ENCODE data around the gene TCL1B.

TCL1B gene

DNA sequence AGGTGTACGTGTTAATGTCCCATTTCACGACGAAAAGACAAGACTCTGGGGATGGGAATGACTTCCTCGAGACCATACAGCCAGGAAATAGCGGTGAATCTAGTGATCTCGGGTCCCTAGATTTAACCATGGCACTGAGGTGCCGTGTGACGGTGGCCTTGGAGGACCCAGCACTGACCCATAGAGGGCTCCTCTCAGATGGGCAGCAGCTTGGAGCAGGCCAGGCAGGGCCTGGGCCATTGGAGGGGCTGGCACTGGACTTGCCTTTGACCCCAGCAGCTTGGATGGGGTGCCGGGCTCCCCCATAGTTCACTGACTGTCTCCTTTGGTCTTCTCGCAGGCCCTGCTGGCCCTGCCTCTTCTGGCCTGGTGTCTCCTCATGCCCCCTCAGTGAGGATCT lies 5.4 kb downstream of the TCL1B start (continued):
- TF ChIP-seq ARNTL (CRISPR knock-in tag; IDR thresholded peaks at IDR 0.05; ENCODE audit: borderline replicate concordance, low read depth): no peak
- TF ChIP-seq ZFP30 (CRISPR knock-in tag; IDR thresholded peaks at IDR 0.05): no peak
- TF ChIP-seq SNAI2 (CRISPR knock-in tag; IDR thresholded peaks at IDR 0.05): no peak
- no peak for TF ChIP-seq ZNF8 (CRISPR knock-in tag; IDR thresholded peaks at IDR 0.05)
- TF ChIP-seq CSDC2 (CRISPR knock-in tag; IDR thresholded peaks at IDR 0.05): no peak
- TF ChIP-seq ISL1 (CRISPR knock-in tag; IDR thresholded peaks at IDR 0.05): no peak

DNA sequence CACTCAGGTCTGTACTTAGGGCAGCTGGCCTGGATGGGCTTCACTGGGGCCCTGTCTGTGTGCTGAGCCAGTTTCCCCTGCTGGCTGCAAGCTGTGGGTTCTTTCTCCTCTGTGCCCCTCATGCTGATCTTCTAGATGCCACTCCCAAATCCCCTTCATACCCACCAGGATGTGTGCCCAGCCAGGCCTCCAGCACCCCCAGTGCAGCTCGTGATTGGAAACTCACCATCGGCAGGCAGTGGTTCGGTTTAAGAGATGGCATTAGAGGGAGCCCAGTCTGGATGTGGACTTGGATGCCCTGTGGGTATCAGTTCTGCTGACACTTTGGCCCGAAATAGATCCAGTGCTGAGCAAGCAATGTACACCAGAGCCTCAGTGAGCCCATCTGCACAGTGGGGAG lies 5.9 kb downstream of the TCL1B start:
- ATAC-seq: no peak
- TF ChIP-seq, protein P1, sequence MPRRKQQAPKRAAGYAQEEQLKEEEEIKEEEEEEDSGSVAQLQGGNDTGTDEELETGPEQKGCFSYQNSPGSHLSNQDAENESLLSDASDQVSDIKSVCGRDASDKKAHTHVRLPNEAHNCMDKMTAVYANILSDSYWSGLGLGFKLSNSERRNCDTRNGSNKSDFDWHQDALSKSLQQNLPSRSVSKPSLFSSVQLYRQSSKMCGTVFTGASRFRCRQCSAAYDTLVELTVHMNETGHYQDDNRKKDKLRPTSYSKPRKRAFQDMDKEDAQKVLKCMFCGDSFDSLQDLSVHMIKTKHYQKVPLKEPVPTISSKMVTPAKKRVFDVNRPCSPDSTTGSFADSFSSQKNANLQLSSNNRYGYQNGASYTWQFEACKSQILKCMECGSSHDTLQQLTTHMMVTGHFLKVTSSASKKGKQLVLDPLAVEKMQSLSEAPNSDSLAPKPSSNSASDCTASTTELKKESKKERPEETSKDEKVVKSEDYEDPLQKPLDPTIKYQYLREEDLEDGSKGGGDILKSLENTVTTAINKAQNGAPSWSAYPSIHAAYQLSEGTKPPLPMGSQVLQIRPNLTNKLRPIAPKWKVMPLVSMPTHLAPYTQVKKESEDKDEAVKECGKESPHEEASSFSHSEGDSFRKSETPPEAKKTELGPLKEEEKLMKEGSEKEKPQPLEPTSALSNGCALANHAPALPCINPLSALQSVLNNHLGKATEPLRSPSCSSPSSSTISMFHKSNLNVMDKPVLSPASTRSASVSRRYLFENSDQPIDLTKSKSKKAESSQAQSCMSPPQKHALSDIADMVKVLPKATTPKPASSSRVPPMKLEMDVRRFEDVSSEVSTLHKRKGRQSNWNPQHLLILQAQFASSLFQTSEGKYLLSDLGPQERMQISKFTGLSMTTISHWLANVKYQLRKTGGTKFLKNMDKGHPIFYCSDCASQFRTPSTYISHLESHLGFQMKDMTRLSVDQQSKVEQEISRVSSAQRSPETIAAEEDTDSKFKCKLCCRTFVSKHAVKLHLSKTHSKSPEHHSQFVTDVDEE (CRISPR knock-in tag; IDR thresholded peaks at IDR 0.05): no peak
- no peak for TF ChIP-seq ZFP30 (CRISPR knock-in tag; IDR thresholded peaks at IDR 0.05)
- no peak for TF ChIP-seq OSR1 (CRISPR knock-in tag; IDR thresholded peaks at IDR 0.05)
- TF ChIP-seq CSDC2 (CRISPR knock-in tag; IDR thresholded peaks at IDR 0.05): no peak
- TF ChIP-seq, protein P2, sequence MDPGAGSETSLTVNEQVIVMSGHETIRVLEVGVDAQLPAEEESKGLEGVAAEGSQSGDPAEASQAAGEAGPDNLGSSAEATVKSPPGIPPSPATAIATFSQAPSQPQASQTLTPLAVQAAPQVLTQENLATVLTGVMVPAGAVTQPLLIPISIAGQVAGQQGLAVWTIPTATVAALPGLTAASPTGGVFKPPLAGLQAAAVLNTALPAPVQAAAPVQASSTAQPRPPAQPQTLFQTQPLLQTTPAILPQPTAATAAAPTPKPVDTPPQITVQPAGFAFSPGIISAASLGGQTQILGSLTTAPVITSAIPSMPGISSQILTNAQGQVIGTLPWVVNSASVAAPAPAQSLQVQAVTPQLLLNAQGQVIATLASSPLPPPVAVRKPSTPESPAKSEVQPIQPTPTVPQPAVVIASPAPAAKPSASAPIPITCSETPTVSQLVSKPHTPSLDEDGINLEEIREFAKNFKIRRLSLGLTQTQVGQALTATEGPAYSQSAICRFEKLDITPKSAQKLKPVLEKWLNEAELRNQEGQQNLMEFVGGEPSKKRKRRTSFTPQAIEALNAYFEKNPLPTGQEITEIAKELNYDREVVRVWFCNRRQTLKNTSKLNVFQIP (CRISPR knock-in tag; IDR thresholded peaks at IDR 0.05; ENCODE audit: borderline replicate concordance, low read depth): no peak
- TF ChIP-seq GLIS3 (CRISPR knock-in tag; IDR thresholded peaks at IDR 0.05): no peak
- TF ChIP-seq, protein P3, sequence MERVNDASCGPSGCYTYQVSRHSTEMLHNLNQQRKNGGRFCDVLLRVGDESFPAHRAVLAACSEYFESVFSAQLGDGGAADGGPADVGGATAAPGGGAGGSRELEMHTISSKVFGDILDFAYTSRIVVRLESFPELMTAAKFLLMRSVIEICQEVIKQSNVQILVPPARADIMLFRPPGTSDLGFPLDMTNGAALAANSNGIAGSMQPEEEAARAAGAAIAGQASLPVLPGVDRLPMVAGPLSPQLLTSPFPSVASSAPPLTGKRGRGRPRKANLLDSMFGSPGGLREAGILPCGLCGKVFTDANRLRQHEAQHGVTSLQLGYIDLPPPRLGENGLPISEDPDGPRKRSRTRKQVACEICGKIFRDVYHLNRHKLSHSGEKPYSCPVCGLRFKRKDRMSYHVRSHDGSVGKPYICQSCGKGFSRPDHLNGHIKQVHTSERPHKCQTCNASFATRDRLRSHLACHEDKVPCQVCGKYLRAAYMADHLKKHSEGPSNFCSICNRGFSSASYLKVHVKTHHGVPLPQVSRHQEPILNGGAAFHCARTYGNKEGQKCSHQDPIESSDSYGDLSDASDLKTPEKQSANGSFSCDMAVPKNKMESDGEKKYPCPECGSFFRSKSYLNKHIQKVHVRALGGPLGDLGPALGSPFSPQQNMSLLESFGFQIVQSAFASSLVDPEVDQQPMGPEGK (CRISPR knock-in tag; IDR thresholded peaks at IDR 0.05; ENCODE audit: borderline replicate concordance): no peak
- no peak for TF ChIP-seq ZNF8 (CRISPR knock-in tag; IDR thresholded peaks at IDR 0.05)
- TF ChIP-seq BACH2 (CRISPR knock-in tag; IDR thresholded peaks at IDR 0.05; ENCODE audit: borderline replicate concordance): no peak
- TF ChIP-seq ESRRG (CRISPR knock-in tag; IDR thresholded peaks at IDR 0.05): no peak
- no peak for TF ChIP-seq ARNTL (CRISPR knock-in tag; IDR thresholded peaks at IDR 0.05; ENCODE audit: borderline replicate concordance, low read depth)
- TF ChIP-seq, protein P4, sequence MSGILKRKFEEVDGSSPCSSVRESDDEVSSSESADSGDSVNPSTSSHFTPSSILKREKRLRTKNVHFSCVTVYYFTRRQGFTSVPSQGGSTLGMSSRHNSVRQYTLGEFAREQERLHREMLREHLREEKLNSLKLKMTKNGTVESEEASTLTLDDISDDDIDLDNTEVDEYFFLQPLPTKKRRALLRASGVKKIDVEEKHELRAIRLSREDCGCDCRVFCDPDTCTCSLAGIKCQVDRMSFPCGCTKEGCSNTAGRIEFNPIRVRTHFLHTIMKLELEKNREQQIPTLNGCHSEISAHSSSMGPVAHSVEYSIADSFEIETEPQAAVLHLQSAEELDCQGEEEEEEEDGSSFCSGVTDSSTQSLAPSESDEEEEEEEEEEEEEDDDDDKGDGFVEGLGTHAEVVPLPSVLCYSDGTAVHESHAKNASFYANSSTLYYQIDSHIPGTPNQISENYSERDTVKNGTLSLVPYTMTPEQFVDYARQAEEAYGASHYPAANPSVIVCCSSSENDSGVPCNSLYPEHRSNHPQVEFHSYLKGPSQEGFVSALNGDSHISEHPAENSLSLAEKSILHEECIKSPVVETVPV (CRISPR knock-in tag; IDR thresholded peaks at IDR 0.05): no peak
- TF ChIP-seq ISL1 (CRISPR knock-in tag; IDR thresholded peaks at IDR 0.05): no peak
- TF ChIP-seq TOX (CRISPR knock-in tag; IDR thresholded peaks at IDR 0.05; ENCODE audit: borderline replicate concordance): no peak

DNA sequence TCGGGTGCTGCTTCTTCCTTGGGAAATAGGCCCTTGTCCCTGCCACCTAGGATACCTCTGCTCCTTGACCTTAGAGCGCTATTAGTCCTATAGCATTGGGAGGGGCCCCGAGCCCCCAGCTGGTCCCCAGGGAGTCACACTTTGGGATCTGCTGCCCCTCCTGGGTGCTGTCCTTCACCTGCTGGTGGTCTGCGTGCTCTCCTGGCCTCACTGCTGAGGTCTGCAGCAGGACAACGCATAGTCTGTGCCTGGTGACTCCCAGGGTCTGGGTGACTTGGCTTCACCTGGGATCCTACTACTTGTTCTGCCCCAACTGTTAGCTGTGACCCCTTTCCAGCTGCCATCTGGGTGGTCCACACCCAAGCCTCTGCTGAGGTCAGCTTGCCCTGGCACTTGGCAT lies 8.8 kb downstream of the TCL1B start:
- TF ChIP-seq ZFP3 (CRISPR knock-in tag; IDR thresholded peaks at IDR 0.05) (no peak), BACH2 (CRISPR knock-in tag; IDR thresholded peaks at IDR 0.05; ENCODE audit: borderline replicate concordance) (no peak), TCF4 (CRISPR knock-in tag; IDR thresholded peaks at IDR 0.05; ENCODE audit: borderline replicate concordance) (no peak), ARNTL (CRISPR knock-in tag; IDR thresholded peaks at IDR 0.05; ENCODE audit: borderline replicate concordance, low read depth) (no peak)
- TF ChIP-seq, protein P4 (CRISPR knock-in tag; IDR thresholded peaks at IDR 0.05): no peak
- TF ChIP-seq, protein P1 (CRISPR knock-in tag; IDR thresholded peaks at IDR 0.05): no peak
- no peak for ATAC-seq

Measured in SK-N-SH treated with all-trans-retinoic acid at 6 μM for 48 hours (cell line).